GM23338 (cell line): ENCODE data around the gene CACNA1F. TPM values are rescaled to one million over a fixed set of nuclear protein-coding genes. Genes with fewer than 3 reads are reported as not detected.
A peak's percentile ranks its signal among the peaks of the same experiment; 100 is the strongest.

Source experiments
- ATAC-seq: fragments of 200-7000 bp; cut with Tn5 transposase; 3 replicates; pipeline ENCODE4 v1.9.1; 2020
- DNase-seq: peaks from one replicate; pipeline ENCODE4 v3.0.0-alpha.2; 2015; ENCODE audit warnings: low spot score
- H2AFZ ChIP-seq: fragments of 200-600 bp; sonication (generic); 2 replicates; pipeline ENCODE4 v1.8.0; 2016; ENCODE audit warnings: antibody characterized with exemption, mild to moderate bottlenecking, moderate library complexity
- H3F3A ChIP-seq: fragments of 200-600 bp; sonication (generic); replicated peaks from 2 replicates; pipeline ENCODE4 v1.8.0; 2017; ENCODE audit warnings: antibody characterized with exemption, mixed run types, low read depth
- H3K27ac ChIP-seq: fragments of 200-600 bp; sonication (generic); 2 replicates; pipeline ENCODE4 v1.6.1; 2016; ENCODE audit warnings: low read depth
- H3K27me3 ChIP-seq: fragments of 200-600 bp; sonication (generic); 2 replicates; pipeline ENCODE4 v1.8.0; 2016; ENCODE audit warnings: mild to moderate bottlenecking, mixed run types, moderate library complexity; ENCODE audit not compliant: insufficient read depth
- H3K36me3 ChIP-seq: fragments of 200-600 bp; sonication (generic); 2 replicates; pipeline ENCODE4 v1.8.0; 2016; ENCODE audit warnings: mild to moderate bottlenecking; ENCODE audit not compliant: insufficient read depth
- H3K4me1 ChIP-seq: fragments of 200-600 bp; sonication (generic); 2 replicates; pipeline ENCODE4 v1.8.0; 2016; ENCODE audit warnings: mild to moderate bottlenecking, moderate library complexity; ENCODE audit not compliant: insufficient read depth
- H3K4me2 ChIP-seq: fragments of 200-600 bp; sonication (generic); 2 replicates; pipeline ENCODE4 v1.7.1; 2017; ENCODE audit warnings: mixed run types
- H3K4me3 ChIP-seq: fragments of 200-600 bp; sonication (generic); 2 replicates; pipeline ENCODE4 v1.6.1; 2016; ENCODE audit warnings: mixed run types
- H3K79me2 ChIP-seq: fragments of 200-600 bp; sonication (generic); replicated peaks from 2 replicates; pipeline ENCODE4 v1.8.0; 2017; ENCODE audit warnings: mild to moderate bottlenecking; ENCODE audit not compliant: insufficient read depth
- H3K9me2 ChIP-seq: fragments of 200-600 bp; sonication (generic); 2 replicates; pipeline ENCODE4 v1.8.0; 2017; ENCODE audit not compliant: insufficient read depth
- H4K20me1 ChIP-seq: fragments of 200-600 bp; sonication (generic); replicated peaks from 2 replicates; pipeline ENCODE4 v1.8.0; 2017; ENCODE audit warnings: mild to moderate bottlenecking; ENCODE audit not compliant: insufficient read depth
- H3K27ac Mint-ChIP-seq: 2 replicates; pipeline ENCODE4 v1.8.0; 2020; ENCODE audit warnings: inconsistent platforms, mild to moderate bottlenecking, moderate library complexity, mixed read lengths
- H3K27me3 Mint-ChIP-seq: 3 replicates; pipeline ENCODE4 v1.8.0; 2022; ENCODE audit warnings: low read depth, mild to moderate bottlenecking, moderate library complexity, mixed read lengths, inconsistent platforms; ENCODE audit not compliant: insufficient read depth, poor library complexity
- H3K36me3 Mint-ChIP-seq: 3 replicates; pipeline ENCODE4 v1.8.0; 2021; ENCODE audit warnings: low read depth, mild to moderate bottlenecking, inconsistent platforms, moderate library complexity, mixed read lengths
- H3K4me1 Mint-ChIP-seq: 3 replicates; pipeline ENCODE4 v1.8.0; 2020; ENCODE audit warnings: mild to moderate bottlenecking, inconsistent platforms, mixed read lengths
- H3K4me3 Mint-ChIP-seq: 3 replicates; pipeline ENCODE4 v1.8.0; 2021; ENCODE audit warnings: moderate library complexity, mild to moderate bottlenecking, inconsistent platforms, mixed read lengths
- H3K9me3 Mint-ChIP-seq: 3 replicates; pipeline ENCODE4 v1.8.0; 2020; ENCODE audit warnings: moderate library complexity, mild to moderate bottlenecking, inconsistent platforms, mixed read lengths
- CREB1 ChIP-seq: fragments of 250-450 bp; sonication (Bioruptor Pico); IDR thresholded peaks from 2 replicates; pipeline ENCODE4 v1.5.0; 2020; ENCODE audit warnings: low read depth, mild to moderate bottlenecking, moderate library complexity
- EZH2phosphoT487 ChIP-seq: fragments of 200-600 bp; sonication (generic); IDR thresholded peaks from one replicate; pipeline ENCODE4 v1.8.1; 2018; ENCODE audit warnings: antibody characterized with exemption; ENCODE audit not compliant: unreplicated experiment
- POLR2AphosphoS5 ChIP-seq: IDR thresholded peaks from 2 replicates; pipeline ENCODE4 v1.6.1; 2016; ENCODE audit warnings: antibody characterized with exemption, low read depth
- ZNF114 ChIP-seq: fragments of 250-450 bp; sonication (Bioruptor Pico); IDR thresholded peaks from 2 replicates; pipeline ENCODE4 v1.5.0; 2020; ENCODE audit warnings: mild to moderate bottlenecking, moderate library complexity
- ZNF331 ChIP-seq: fragments of 250-450 bp; sonication (Bioruptor Pico); IDR thresholded peaks from 2 replicates; pipeline ENCODE4 v1.5.0; 2020; ENCODE audit warnings: low read depth, mild to moderate bottlenecking, moderate library complexity
- polyA plus RNA-seq: library from polyadenylated mRNA; unstranded; fragments of >200 nt; fragmentation: Nextera tagmentation; extraction: Ambion mirVana; gene quantifications from 2 replicates; pipeline ENCODE4 v1.2.1, GENCODE V29; 2016
- total RNA-seq: library from RNA; depleted of rRNA; stranded (reverse); fragments of >200 nt; shearing (Covaris generic); gene quantifications from 2 replicates; pipeline ENCODE4 v1.2.3, GENCODE V29; 2014
- TF ChIP-seq, protein P1 (sequence below): fragments of 250-450 bp; sonication (Bioruptor Pico); IDR thresholded peaks from 2 replicates; pipeline ENCODE4 v1.5.0; 2020; ENCODE audit warnings: mild to moderate bottlenecking, moderate library complexity
- TF ChIP-seq, protein P2 (sequence below), 2 experiments: fragments of 200-600 bp in 1 of 2; sonication (generic) in 1 of 2; conservative IDR thresholded peaks; 2 replicates each; pipeline versions ENCODE4 v1.5.1 to v1.6.1; 2016 to 2017; ENCODE audit warnings: antibody characterized with exemption in 2 of 2, low read depth in 2 of 2, mild to moderate bottlenecking in 2 of 2, moderate library complexity in 1 of 2

The CACNA1F gene
- total and polyA plus RNA-seq, 2 experiments from 2014 or later = 0.44 to 0.90 TPM

DNA sequence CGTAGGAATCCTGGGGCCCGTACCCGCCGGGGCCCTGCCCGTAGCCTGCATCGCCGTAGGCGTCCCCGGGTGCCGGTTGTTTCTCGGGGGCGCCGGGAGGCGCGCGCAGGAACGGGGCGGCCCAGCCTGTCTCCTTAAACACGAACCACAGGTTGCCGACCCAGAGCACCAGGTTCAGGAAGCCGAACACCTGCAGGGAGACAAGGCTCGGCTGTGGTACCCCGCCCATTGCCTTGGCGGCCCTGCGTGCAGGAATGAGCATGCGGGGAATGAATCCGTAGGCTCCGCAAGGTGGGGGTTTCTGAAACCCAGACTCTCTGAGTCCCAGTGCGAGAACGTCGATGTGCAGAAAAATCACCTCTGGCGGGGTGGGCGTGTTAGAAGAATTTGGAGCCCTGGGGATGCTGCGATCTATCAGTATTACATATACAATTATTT lies 41.5 kb downstream of the CACNA1F start (continued):
- TF ChIP-seq, protein P1, sequence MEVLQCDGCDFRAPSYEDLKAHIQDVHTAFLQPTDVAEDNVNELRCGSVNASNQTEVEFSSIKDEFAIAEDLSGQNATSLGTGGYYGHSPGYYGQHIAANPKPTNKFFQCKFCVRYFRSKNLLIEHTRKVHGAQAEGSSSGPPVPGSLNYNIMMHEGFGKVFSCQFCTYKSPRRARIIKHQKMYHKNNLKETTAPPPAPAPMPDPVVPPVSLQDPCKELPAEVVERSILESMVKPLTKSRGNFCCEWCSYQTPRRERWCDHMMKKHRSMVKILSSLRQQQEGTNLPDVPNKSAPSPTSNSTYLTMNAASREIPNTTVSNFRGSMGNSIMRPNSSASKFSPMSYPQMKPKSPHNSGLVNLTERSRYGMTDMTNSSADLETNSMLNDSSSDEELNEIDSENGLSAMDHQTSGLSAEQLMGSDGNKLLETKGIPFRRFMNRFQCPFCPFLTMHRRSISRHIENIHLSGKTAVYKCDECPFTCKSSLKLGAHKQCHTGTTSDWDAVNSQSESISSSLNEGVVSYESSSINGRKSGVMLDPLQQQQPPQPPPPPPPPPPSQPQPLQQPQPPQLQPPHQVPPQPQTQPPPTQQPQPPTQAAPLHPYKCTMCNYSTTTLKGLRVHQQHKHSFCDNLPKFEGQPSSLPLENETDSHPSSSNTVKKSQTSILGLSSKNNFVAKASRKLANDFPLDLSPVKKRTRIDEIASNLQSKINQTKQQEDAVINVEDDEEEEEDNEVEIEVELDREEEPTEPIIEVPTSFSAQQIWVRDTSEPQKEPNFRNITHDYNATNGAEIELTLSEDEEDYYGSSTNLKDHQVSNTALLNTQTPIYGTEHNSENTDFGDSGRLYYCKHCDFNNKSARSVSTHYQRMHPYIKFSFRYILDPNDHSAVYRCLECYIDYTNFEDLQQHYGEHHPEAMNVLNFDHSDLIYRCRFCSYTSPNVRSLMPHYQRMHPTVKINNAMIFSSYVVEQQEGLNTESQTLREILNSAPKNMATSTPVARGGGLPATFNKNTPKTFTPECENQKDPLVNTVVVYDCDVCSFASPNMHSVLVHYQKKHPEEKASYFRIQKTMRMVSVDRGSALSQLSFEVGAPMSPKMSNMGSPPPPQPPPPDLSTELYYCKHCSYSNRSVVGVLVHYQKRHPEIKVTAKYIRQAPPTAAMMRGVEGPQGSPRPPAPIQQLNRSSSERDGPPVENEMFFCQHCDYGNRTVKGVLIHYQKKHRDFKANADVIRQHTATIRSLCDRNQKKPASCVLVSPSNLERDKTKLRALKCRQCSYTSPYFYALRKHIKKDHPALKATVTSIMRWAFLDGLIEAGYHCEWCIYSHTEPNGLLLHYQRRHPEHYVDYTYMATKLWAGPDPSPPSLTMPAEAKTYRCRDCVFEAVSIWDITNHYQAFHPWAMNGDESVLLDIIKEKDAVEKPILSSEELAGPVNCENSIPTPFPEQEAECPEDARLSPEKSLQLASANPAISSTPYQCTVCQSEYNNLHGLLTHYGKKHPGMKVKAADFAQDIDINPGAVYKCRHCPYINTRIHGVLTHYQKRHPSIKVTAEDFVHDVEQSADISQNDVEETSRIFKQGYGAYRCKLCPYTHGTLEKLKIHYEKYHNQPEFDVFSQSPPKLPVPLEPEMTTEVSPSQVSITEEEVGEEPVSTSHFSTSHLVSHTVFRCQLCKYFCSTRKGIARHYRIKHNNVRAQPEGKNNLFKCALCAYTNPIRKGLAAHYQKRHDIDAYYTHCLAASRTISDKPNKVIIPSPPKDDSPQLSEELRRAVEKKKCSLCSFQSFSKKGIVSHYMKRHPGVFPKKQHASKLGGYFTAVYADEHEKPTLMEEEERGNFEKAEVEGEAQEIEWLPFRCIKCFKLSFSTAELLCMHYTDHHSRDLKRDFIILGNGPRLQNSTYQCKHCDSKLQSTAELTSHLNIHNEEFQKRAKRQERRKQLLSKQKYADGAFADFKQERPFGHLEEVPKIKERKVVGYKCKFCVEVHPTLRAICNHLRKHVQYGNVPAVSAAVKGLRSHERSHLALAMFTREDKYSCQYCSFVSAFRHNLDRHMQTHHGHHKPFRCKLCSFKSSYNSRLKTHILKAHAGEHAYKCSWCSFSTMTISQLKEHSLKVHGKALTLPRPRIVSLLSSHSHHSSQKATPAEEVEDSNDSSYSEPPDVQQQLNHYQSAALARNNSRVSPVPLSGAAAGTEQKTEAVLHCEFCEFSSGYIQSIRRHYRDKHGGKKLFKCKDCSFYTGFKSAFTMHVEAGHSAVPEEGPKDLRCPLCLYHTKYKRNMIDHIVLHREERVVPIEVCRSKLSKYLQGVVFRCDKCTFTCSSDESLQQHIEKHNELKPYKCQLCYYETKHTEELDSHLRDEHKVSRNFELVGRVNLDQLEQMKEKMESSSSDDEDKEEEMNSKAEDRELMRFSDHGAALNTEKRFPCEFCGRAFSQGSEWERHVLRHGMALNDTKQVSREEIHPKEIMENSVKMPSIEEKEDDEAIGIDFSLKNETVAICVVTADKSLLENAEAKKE (CRISPR knock-in tag) = no peak
- no peak for TF ChIP-seq EZH2phosphoT487
- TF ChIP-seq, protein P2, sequence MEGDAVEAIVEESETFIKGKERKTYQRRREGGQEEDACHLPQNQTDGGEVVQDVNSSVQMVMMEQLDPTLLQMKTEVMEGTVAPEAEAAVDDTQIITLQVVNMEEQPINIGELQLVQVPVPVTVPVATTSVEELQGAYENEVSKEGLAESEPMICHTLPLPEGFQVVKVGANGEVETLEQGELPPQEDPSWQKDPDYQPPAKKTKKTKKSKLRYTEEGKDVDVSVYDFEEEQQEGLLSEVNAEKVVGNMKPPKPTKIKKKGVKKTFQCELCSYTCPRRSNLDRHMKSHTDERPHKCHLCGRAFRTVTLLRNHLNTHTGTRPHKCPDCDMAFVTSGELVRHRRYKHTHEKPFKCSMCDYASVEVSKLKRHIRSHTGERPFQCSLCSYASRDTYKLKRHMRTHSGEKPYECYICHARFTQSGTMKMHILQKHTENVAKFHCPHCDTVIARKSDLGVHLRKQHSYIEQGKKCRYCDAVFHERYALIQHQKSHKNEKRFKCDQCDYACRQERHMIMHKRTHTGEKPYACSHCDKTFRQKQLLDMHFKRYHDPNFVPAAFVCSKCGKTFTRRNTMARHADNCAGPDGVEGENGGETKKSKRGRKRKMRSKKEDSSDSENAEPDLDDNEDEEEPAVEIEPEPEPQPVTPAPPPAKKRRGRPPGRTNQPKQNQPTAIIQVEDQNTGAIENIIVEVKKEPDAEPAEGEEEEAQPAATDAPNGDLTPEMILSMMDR (conservative IDR thresholded peaks at IDR 0.05; ENCODE audit: low read depth in 2 of 2) = no peak
- TF ChIP-seq ZNF114 (CRISPR knock-in tag) = no peak
- TF ChIP-seq POLR2AphosphoS5 = no peak

DNA sequence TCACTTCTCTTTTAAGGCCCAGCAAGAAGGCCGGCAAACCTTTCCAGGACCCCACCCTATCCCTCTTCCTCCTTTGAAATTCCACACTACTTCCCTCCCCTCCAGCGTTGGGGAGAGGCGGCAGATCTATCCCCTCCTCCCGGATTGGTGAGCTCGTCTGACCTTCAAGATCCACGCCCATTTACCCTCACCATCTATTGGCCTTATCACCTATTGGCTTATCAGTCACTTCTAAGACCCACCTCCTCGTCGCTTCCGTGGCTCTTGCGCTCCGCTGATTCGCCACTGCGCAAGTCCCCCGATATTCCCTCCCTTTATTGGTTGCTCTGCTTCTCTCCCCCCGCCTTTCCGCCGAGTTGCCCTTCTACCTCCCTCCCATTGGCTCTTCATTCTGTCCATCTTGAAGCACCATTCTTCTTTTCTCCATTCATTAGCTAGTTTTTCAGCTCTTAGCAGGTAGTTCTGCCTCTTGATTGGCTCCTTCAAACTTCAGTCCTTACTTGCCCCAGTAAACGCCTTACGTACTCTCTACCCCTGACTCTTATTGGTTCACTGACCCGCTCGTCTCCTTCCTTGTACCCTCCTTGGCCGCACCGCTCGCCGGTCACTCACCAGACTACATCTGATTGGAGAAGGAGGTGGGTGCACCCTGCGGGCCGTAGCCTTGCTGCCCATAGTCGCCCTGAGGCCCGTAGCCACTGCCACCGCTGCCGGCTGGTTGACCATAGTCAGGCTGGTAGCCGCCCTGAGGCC lies 42.1 kb downstream of the CACNA1F start:
- no peaks in the 10 kb centered on the region for H4K20me1 ChIP-seq
- H3K4me3 ChIP-seq = peak overlapping the region; percentile 56
- peak overlapping the region; percentile 72; the same call in 1 of the 2 replicates for H3K4me2 ChIP-seq
- H3K36me3 ChIP-seq = no peaks in the 10 kb centered on the region
- Mint-ChIP-seq H3K4me1 (peaks cover 23% of the 10 kb centered on the region), H3K27me3 (peaks cover 10% of the 10 kb centered on the region), H3K9me3 (no peaks in the 10 kb centered on the region), H3K4me3 (peak overlapping the region; percentile 88), H3K36me3 (no peaks in the 10 kb centered on the region; the same call in 2 of the 3 replicates), H3K27ac (peak overlapping the region; percentile 96)
- DNase-seq (peak; percentile 96), ATAC-seq (peak; percentile 86)
- no peaks in the 10 kb centered on the region for H3K9me2 ChIP-seq
- H3K27me3 ChIP-seq = no peaks in the 10 kb centered on the region
- H3K27ac ChIP-seq = peak overlapping the region; percentile 57; the same call in 1 of the 2 replicates
- no peaks in the 10 kb centered on the region for H3K79me2 ChIP-seq
- TF ChIP-seq CREB1 (CRISPR knock-in tag) (peak; percentile 84), POLR2AphosphoS5 (peak; percentile 87), EZH2phosphoT487 (no peak), ZNF331 (CRISPR knock-in tag) (no peak)
- TF ChIP-seq, protein P2 (conservative IDR thresholded peaks at IDR 0.05; ENCODE audit: low read depth in 2 of 2) = no peak
- H3F3A ChIP-seq = no peaks in the 10 kb centered on the region
- no peak overlapping the region for H2AFZ ChIP-seq
- no peaks in the 10 kb centered on the region; the same call in 1 of the 2 replicates for H3K4me1 ChIP-seq
